Measurements from ENCODE around the gene FRMD4A. TPM values are rescaled to one million over a fixed set of nuclear protein-coding genes. Genes with fewer than 3 reads are reported as not detected.

Gene FRMD4A
- total RNA-seq, 1 experiment from 2014 or later: 19.6 TPM

DNA sequence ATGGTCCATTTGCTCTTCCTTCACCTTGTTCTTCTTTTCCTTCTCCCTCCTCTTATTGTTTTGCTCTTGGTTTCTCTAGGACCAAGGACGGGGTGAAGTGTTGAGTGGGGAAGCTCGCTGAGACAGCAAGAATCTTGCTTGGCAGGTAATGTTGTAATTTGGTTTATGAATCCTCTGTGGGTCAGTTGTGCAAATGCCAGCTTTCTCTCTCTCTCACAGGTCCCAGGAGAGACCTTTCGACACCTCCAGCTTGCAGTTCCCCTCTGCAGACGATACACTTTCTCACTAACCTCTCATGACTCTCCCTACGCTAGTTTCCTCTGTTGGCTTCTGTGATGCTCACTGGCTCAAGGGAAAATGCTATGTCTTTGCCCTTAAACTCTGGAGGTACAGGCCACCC is 77.0 kb downstream of the FRMD4A start:
- H2BK20ac ChIP-seq (ENCODE audit: low read depth, low read length, poor library complexity, severe bottlenecking): no peak overlapping the region
- no peaks in the 10 kb centered on the region for H3K27me3 ChIP-seq (ENCODE audit: insufficient read depth, low read length)
- no peak overlapping the region for H2BK15ac ChIP-seq (ENCODE audit: low read depth, low read length)
- no peaks in the 10 kb centered on the region for H3K79me2 ChIP-seq (ENCODE audit: insufficient read depth, low read length)
- no peak overlapping the region for H3K4ac ChIP-seq (ENCODE audit: low read depth, low read length)
- no peak overlapping the region for H2AFZ ChIP-seq (ENCODE audit: low read length)
- H2AK5ac ChIP-seq (ENCODE audit: insufficient read length, low read length): no peak overlapping the region
- Mint-ChIP-seq H3K36me3 (ENCODE audit: insufficient read depth in 1 of 3, low read depth in 3 of 3) (peaks cover 0 to 5% (median 0%) of the 10 kb centered on the region in 3 experiments; a peak in 4 of 7 replicates), H3K27me3 (ENCODE audit: low read depth) (no peaks in the 10 kb centered on the region), H3K4me3 (no peak overlapping the region), H3K4me1 (peaks cover 0 to 3% of the 10 kb centered on the region in 2 experiments; a peak in 1 of 4 replicates), H3K27ac (no peak overlapping the region), H3K9me3 (peaks cover 4 to 11% of the 10 kb centered on the region in 2 experiments; a peak in 4 of 5 replicates)
- no peak for DNase-seq
- H3K4me2 ChIP-seq (ENCODE audit: insufficient read depth, insufficient read length, low read length): no peak overlapping the region
- H4K5ac ChIP-seq (ENCODE audit: insufficient read length, low read depth, low read length): no peak overlapping the region
- H2BK12ac ChIP-seq (ENCODE audit: insufficient read length, low read depth, low read length): no peak overlapping the region
- no peak overlapping the region for H3T11ph ChIP-seq (ENCODE audit: low read length)
- H3K27ac ChIP-seq (ENCODE audit: insufficient read length, low read depth, low read length): no peak overlapping the region
- H4K20me1 ChIP-seq (ENCODE audit: control insufficient read depth, insufficient read depth, insufficient read length): no peaks in the 10 kb centered on the region
- no peaks in the 10 kb centered on the region for H3K79me1 ChIP-seq (ENCODE audit: insufficient read depth, low read depth, low read length, poor library complexity, severe bottlenecking)
- no peak overlapping the region for H3K9ac ChIP-seq (ENCODE audit: extremely low read depth, insufficient read length, low read length)
- no peak overlapping the region for H4K8ac ChIP-seq (replicated peaks; ENCODE audit: insufficient read length, low read depth, low read length)
- no peak overlapping the region for H2BK5ac ChIP-seq (ENCODE audit: insufficient read length, low read length)
- no peak overlapping the region for H3K23ac ChIP-seq (ENCODE audit: insufficient read length, low read depth, low read length)
- H3K14ac ChIP-seq (ENCODE audit: insufficient read depth, low read length): no peak overlapping the region
- no peaks in the 10 kb centered on the region for H3K4me1 ChIP-seq (ENCODE audit: insufficient read depth, low read length)
- TF ChIP-seq, protein P1, sequence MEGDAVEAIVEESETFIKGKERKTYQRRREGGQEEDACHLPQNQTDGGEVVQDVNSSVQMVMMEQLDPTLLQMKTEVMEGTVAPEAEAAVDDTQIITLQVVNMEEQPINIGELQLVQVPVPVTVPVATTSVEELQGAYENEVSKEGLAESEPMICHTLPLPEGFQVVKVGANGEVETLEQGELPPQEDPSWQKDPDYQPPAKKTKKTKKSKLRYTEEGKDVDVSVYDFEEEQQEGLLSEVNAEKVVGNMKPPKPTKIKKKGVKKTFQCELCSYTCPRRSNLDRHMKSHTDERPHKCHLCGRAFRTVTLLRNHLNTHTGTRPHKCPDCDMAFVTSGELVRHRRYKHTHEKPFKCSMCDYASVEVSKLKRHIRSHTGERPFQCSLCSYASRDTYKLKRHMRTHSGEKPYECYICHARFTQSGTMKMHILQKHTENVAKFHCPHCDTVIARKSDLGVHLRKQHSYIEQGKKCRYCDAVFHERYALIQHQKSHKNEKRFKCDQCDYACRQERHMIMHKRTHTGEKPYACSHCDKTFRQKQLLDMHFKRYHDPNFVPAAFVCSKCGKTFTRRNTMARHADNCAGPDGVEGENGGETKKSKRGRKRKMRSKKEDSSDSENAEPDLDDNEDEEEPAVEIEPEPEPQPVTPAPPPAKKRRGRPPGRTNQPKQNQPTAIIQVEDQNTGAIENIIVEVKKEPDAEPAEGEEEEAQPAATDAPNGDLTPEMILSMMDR (conservative IDR thresholded peaks at IDR 0.05): no peak
- H3K9me3 ChIP-seq (ENCODE audit: control insufficient read depth, low read depth, low read length): no peaks in the 10 kb centered on the region
- H3K23me2 ChIP-seq (ENCODE audit: insufficient read length, low read depth, low read length, poor library complexity, severe bottlenecking): no peaks in the 10 kb centered on the region
- whole genome bisulfite sequencing (ENCODE audit: extremely low coverage, insufficient read length, low lambda C conversion rate): no CpG with 5 or more reads among the region's 5 CpGs
- H3K56ac ChIP-seq (ENCODE audit: insufficient read length, low read depth, low read length): no peak overlapping the region
- no peak overlapping the region for H4K91ac ChIP-seq (ENCODE audit: insufficient read length, low read depth, low read length)
- no peak overlapping the region for H3K18ac ChIP-seq (ENCODE audit: insufficient read length, low read depth, low read length)
- H2BK120ac ChIP-seq (ENCODE audit: low read depth, low read length, poor library complexity, severe bottlenecking): no peak overlapping the region

All from H9 (cell line).